HepG2 (cell line): ENCODE results near the gene TAS2R7. TPM values are rescaled to one million over a fixed set of nuclear protein-coding genes. Genes with fewer than 3 reads are reported as not detected.

Experiments
- ATAC-seq: fragments of 200-7000 bp; cut with Tn5 transposase; 3 replicates; pipeline ENCODE4 v1.9.1; 2020; ENCODE audit warnings: mild to moderate bottlenecking, moderate library complexity
- BruUV-seq: library from RNA; stranded (reverse); fragments of 400-500 nt; replicated peaks from 2 replicates; lab custom pipeline; 2021; lab: Mats Ljungman, UMichigan
- CTCF ChIA-PET: fragments of 300-600 bp; formaldehyde crosslinking; extraction: SDS; loops from one replicate; lab custom pipeline; 2021; ENCODE audit warnings: low total read pairs, inconsistent platforms, low intra/inter-chr PET ratio; lab: Yijun Ruan, JAX
- POLR2A ChIA-PET: fragments of 350-600 bp; sonication (Branson Sonifier 250); formaldehyde crosslinking; loops from one replicate; lab custom pipeline; 2020; ENCODE audit warnings: antibody characterized with exemption, inconsistent platforms; lab: Yijun Ruan, JAX
- DNase-seq: peaks from one replicate; pipeline ENCODE4 v3.0.0-alpha.2; 2015; ENCODE audit warnings: low spot score
- FAIRE-seq: peaks from 3 replicates; lab custom pipeline; 2011; peaks lifted over from hg19 to GRCh38; lab: Jason Lieb, UNC
- H2AFZ ChIP-seq: one replicate; pipeline ENCODE4 v1.6.1; 2011; ENCODE audit warnings: low read length, inconsistent platforms
- H3K27ac ChIP-seq: fragments of 300-600 bp; 3 replicates; pipeline ENCODE4 v1.8.0; 2011; ENCODE audit warnings: mixed run types, mild to moderate bottlenecking, mixed read lengths, low read length, inconsistent platforms; ENCODE audit not compliant: insufficient read depth; ENCODE audit errors: extremely low read length
- H3K27me3 ChIP-seq, 2 experiments: fragments of 200-600 bp in 1 of 2; 2 replicates in 1 of 2; 3 replicates in 1 of 2; pipeline versions ENCODE4 v1.6.0 to v1.8.0; 2011; ENCODE audit warnings: low read length in 2 of 2, mild to moderate bottlenecking in 2 of 2, moderate library complexity in 2 of 2, inconsistent platforms in 1 of 2; ENCODE audit not compliant: insufficient read depth in 2 of 2, control insufficient read depth in 1 of 2
- H3K36me3 ChIP-seq, 2 experiments: fragments of 200-600 bp in 1 of 2; replicated peaks in 1 of 2; 2 replicates in 1 of 2; 3 replicates in 1 of 2; pipeline versions ENCODE4 v1.5.1 to v1.8.0; 2011; ENCODE audit warnings: low read length in 2 of 2, inconsistent platforms in 1 of 2; ENCODE audit not compliant: insufficient read depth in 2 of 2, control insufficient read depth in 1 of 2
- H3K4me1 ChIP-seq: 2 replicates; pipeline ENCODE4 v1.5.1; 2012; ENCODE audit warnings: low read length, inconsistent platforms; ENCODE audit not compliant: insufficient read depth
- H3K4me2 ChIP-seq: 2 replicates; pipeline ENCODE4 v1.6.0; 2011; ENCODE audit warnings: low read depth, low read length, inconsistent platforms
- H3K4me3 ChIP-seq, 3 experiments: fragments of 200-600 bp in 1 of 3; sonication (generic), shearing (Covaris generic) in 1 of 3; replicated peaks in 1 of 3; 2 replicates each; pipeline ENCODE4 v1.5.1; 2011 to 2016; ENCODE audit warnings: low read length in 3 of 3, inconsistent platforms in 2 of 3, low read depth in 2 of 3, mild to moderate bottlenecking in 2 of 3, control low read depth in 1 of 3, mixed read lengths in 1 of 3; ENCODE audit not compliant: insufficient read depth in 1 of 3
- H3K79me2 ChIP-seq: one replicate; pipeline ENCODE4 v1.6.1; 2011; ENCODE audit warnings: low read length, inconsistent platforms; ENCODE audit not compliant: insufficient read depth
- H3K9ac ChIP-seq: 2 replicates; pipeline ENCODE4 v1.6.0; 2011; ENCODE audit warnings: mild to moderate bottlenecking, low read depth, low read length, inconsistent platforms; ENCODE audit not compliant: insufficient read depth
- H3K9me3 ChIP-seq: 2 replicates; pipeline ENCODE4 v1.5.1; 2012; ENCODE audit warnings: mild to moderate bottlenecking, low read length
- H4K20me1 ChIP-seq: 2 replicates; pipeline ENCODE4 v1.6.0; 2011; ENCODE audit warnings: inconsistent platforms, mild to moderate bottlenecking, low read length, moderate library complexity; ENCODE audit not compliant: insufficient read depth
- CHCHD3 ChIP-seq: sonication (generic); formaldehyde crosslinking; IDR thresholded peaks from 2 replicates; pipeline ENCODE4 v1.8.0; 2022; ENCODE audit warnings: mild to moderate bottlenecking, missing genetic modification reagents, moderate library complexity
- FOSL1 ChIP-seq: sonication (generic); formaldehyde crosslinking; IDR thresholded peaks from 2 replicates; pipeline ENCODE4 v1.9.0; 2021; ENCODE audit warnings: missing genetic modification reagents, borderline replicate concordance
- HMG20A ChIP-seq: IDR thresholded peaks from 2 replicates; pipeline ENCODE4 v1.6.1; 2016; ENCODE audit warnings: borderline replicate concordance
- NR2F2 ChIP-seq: IDR thresholded peaks from 2 replicates; pipeline ENCODE4 v1.6.1; 2012; ENCODE audit warnings: low read depth, inconsistent platforms, borderline replicate concordance
- SOX13 ChIP-seq, 3 experiments: fragments of 450-650 bp in 1 of 3; sonication (generic) in 1 of 3; formaldehyde crosslinking in 1 of 3; IDR thresholded peaks in 2 of 3; conservative IDR thresholded peaks in 1 of 3; 2 replicates each; pipeline versions ENCODE4 v1.5.0 to v1.6.1; 2016 to 2020; ENCODE audit warnings: antibody characterized with exemption in 1 of 3, mild to moderate bottlenecking in 1 of 3, missing compliant biosample characterization in 1 of 3, missing genetic modification reagents in 1 of 3, moderate library complexity in 1 of 3
- ZMAT3 ChIP-seq: sonication (generic); formaldehyde crosslinking; conservative IDR thresholded peaks from 2 replicates; pipeline ENCODE4 v1.7.0; 2021; ENCODE audit warnings: missing genetic modification reagents
- ZNF234 ChIP-seq: sonication (generic); formaldehyde crosslinking; conservative IDR thresholded peaks from 2 replicates; pipeline ENCODE4 v1.5.1; 2020; ENCODE audit warnings: mild to moderate bottlenecking, missing genetic modification reagents
- ZNF280D ChIP-seq: sonication (generic); formaldehyde crosslinking; IDR thresholded peaks from 2 replicates; pipeline ENCODE4 v1.5.1; 2020; ENCODE audit warnings: mild to moderate bottlenecking, missing genetic modification reagents
- ZNF720 ChIP-seq: sonication (generic); formaldehyde crosslinking; IDR thresholded peaks from 2 replicates; pipeline ENCODE4 v1.4.0; 2020; ENCODE audit warnings: missing genetic modification reagents
- WGBS: methylation state at CpG from one replicate; pipeline ENCODE4 v1.1.6; 2017; ENCODE audit warnings: low lambda C conversion rate; 5-methylcytosine and 5-hydroxymethylcytosine counted together
- in situ Hi-C: cut with HindIII; loops from 2 replicates; pipeline ENCODE4 v1.10.0; 2017; ENCODE audit warnings: low pct_unique_long_range_greater_than_20kb; ENCODE audit not compliant: extremely low pct_ligation_motif_present
- intact Hi-C: fragments of 100-400 bp; cut with micrococcal nuclease; formaldehyde crosslinking; loops from one replicate; pipeline ENCODE4 v1.10.0; 2022; ENCODE audit not compliant: unreplicated experiment
- polyA plus RNA-seq, 8 experiments: library from polyadenylated mRNA; depleted of rRNA in 3 of 8; stranded (reverse) in 7 of 8; unstranded in 1 of 8; fragments of >200 nt; fragmentation: Illumina TruSeq in 4 of 8; extraction: Trizol in 4 of 8; gene quantifications; 2 replicates each; pipeline versions ENCODE4 v1.2.1 to v1.2.3, GENCODE V29; 2011 to 2016; ENCODE audit warnings: low read depth in 4 of 8, missing spikeins in 1 of 8, mixed read lengths in 1 of 8; ENCODE audit not compliant: insufficient read depth in 1 of 8
- total RNA-seq, 5 experiments: library from RNA; depleted of rRNA; stranded (reverse); fragments of >200 nt; fragmentation: Illumina TruSeq; extraction: Trizol; gene quantifications; 2 replicates each; pipeline ENCODE4 v1.2.3, GENCODE V29; 2016; ENCODE audit warnings: low read depth in 1 of 5
- TF ChIP-seq, protein P1 (sequence below): IDR thresholded peaks from 2 replicates; pipeline ENCODE4 v1.4.0; 2020; ENCODE audit warnings: mild to moderate bottlenecking, missing genetic modification reagents

The TAS2R7 gene
- total and polyA plus RNA-seq, 2 of the 13 experiments (the other 11 are each of a cell fraction or from before 2014, with no cell fraction given) = not detected

GRCh38 chr12:10779103-10779502, 23.3 kb downstream of the TAS2R7 start:
- H3K79me2 ChIP-seq = no peaks in the 10 kb centered on the region
- H3K9ac ChIP-seq = no peak overlapping the region
- in situ Hi-C loops (loop anchor here (5.0 kb wide), 1 partner anchor 708 kb away; no protein-coding TSS in a partner anchor), intact Hi-C loops (no loop called here)
- WGBS = 38% methylated on average over 2 of the region's 2 CpGs
- DNase-seq (no peak), ATAC-seq (no peak), FAIRE-seq (no peak)
- no peaks in the 10 kb centered on the region for H3K36me3 ChIP-seq
- no peaks in the 10 kb centered on the region for H3K9me3 ChIP-seq
- H2AFZ ChIP-seq = no peak overlapping the region
- no TSS peak for BruUV-seq
- H3K4me3 ChIP-seq = no peak overlapping the region
- H3K4me1 ChIP-seq = no peaks in the 10 kb centered on the region
- H3K4me2 ChIP-seq = no peak overlapping the region
- TF ChIP-seq HMG20A (CRISPR knock-in tag) (no peak), ZMAT3 (CRISPR knock-in tag) (no peak), SOX13 (IDR thresholded peaks at IDR 0.05) (no peak), SOX13 (CRISPR knock-in tag; conservative IDR thresholded peaks at IDR 0.05 in 1 of 2, IDR thresholded peaks at IDR 0.05 in 1 of 2) (no peak), NR2F2 (no peak), CHCHD3 (no peak), ZNF720 (CRISPR knock-in tag) (no peak), ZNF280D (no peak), FOSL1 (CRISPR knock-in tag) (no peak), ZNF234 (no peak)
- TF ChIP-seq, protein P1, sequence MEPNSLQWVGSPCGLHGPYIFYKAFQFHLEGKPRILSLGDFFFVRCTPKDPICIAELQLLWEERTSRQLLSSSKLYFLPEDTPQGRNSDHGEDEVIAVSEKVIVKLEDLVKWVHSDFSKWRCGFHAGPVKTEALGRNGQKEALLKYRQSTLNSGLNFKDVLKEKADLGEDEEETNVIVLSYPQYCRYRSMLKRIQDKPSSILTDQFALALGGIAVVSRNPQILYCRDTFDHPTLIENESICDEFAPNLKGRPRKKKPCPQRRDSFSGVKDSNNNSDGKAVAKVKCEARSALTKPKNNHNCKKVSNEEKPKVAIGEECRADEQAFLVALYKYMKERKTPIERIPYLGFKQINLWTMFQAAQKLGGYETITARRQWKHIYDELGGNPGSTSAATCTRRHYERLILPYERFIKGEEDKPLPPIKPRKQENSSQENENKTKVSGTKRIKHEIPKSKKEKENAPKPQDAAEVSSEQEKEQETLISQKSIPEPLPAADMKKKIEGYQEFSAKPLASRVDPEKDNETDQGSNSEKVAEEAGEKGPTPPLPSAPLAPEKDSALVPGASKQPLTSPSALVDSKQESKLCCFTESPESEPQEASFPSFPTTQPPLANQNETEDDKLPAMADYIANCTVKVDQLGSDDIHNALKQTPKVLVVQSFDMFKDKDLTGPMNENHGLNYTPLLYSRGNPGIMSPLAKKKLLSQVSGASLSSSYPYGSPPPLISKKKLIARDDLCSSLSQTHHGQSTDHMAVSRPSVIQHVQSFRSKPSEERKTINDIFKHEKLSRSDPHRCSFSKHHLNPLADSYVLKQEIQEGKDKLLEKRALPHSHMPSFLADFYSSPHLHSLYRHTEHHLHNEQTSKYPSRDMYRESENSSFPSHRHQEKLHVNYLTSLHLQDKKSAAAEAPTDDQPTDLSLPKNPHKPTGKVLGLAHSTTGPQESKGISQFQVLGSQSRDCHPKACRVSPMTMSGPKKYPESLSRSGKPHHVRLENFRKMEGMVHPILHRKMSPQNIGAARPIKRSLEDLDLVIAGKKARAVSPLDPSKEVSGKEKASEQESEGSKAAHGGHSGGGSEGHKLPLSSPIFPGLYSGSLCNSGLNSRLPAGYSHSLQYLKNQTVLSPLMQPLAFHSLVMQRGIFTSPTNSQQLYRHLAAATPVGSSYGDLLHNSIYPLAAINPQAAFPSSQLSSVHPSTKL (CRISPR knock-in tag) = no peak
- ChIA-PET POLR2A (no interaction called here), CTCF (interaction anchor here (0.6 kb wide), 1 partner anchor 325 kb away, joined by 4 read pairs; no protein-coding TSS in a partner anchor)
- no peaks in the 10 kb centered on the region for H4K20me1 ChIP-seq
- no peak overlapping the region for H3K27ac ChIP-seq
- H3K27me3 ChIP-seq = no peaks in the 10 kb centered on the region
